Spleen (tissue), 11 donors: ENCODE measurements around the gene ADAM11. TPM values are rescaled to one million over a fixed set of nuclear protein-coding genes. Genes with fewer than 3 reads are reported as not detected.
A peak's percentile ranks its signal among the peaks of the same experiment; 100 is the strongest.

Experiments
- DNase-seq: peaks from one replicate; pipeline ENCODE4 v3.0.0-alpha.2; 2020
- H3K27ac ChIP-seq, 8 donors: fragments of 200-600 bp; sonication (generic) in 7 of 8; 1 replicate in 4 of 8; 2 replicates in 4 of 8; pipeline versions ENCODE4 v1.5.0 to v1.8.0; 2016 to 2021; ENCODE audit warnings: inconsistent platforms in 4 of 8, mild to moderate bottlenecking in 4 of 8, moderate library complexity in 1 of 8
- H3K27me3 ChIP-seq, 7 donors: fragments of 200-600 bp; sonication (generic) in 6 of 7; replicated peaks in 1 of 7; 1 replicate in 4 of 7; 2 replicates in 3 of 7; pipeline versions ENCODE4 v1.5.0 to v1.8.0; 2016 to 2021; ENCODE audit warnings: inconsistent platforms in 3 of 7, mild to moderate bottlenecking in 1 of 7
- H3K36me3 ChIP-seq, 6 donors: fragments of 200-600 bp; sonication (generic) in 5 of 6; 1 replicate in 4 of 6; 2 replicates in 2 of 6; pipeline versions ENCODE4 v1.5.0 to v1.8.0; 2016 to 2021; ENCODE audit warnings: inconsistent platforms in 2 of 6
- H3K4me1 ChIP-seq, 6 donors: fragments of 200-600 bp; sonication (generic) in 5 of 6; 1 replicate in 3 of 6; 2 replicates in 3 of 6; pipeline versions ENCODE4 v1.5.0 to v1.8.0; 2016 to 2021; ENCODE audit warnings: inconsistent platforms in 3 of 6
- H3K4me3 ChIP-seq, 8 donors: fragments of 200-600 bp; sonication (generic) in 7 of 8; 1 replicate in 4 of 8; 2 replicates in 4 of 8; pipeline versions ENCODE4 v1.5.0 to v1.8.0; 2016 to 2021; ENCODE audit warnings: inconsistent platforms in 4 of 8, mild to moderate bottlenecking in 4 of 8, moderate library complexity in 2 of 8
- H3K9me3 ChIP-seq, 8 donors: fragments of 200-600 bp; sonication (generic) in 7 of 8; 1 replicate in 4 of 8; 2 replicates in 4 of 8; pipeline versions ENCODE4 v1.5.0 to v1.8.0; 2016 to 2021; ENCODE audit warnings: inconsistent platforms in 4 of 8
- CTCF ChIP-seq, 11 experiments: fragments of 200-600 bp in 7 of 11; fragments of 450-650 bp in 4 of 11; sonication (generic) in 4 of 11; IDR thresholded peaks in 8 of 11; conservative IDR thresholded peaks in 3 of 11; 1 replicate in 7 of 11; 2 replicates in 4 of 11; pipeline versions ENCODE4 v1.4.0 to v1.8.0; 2016 to 2021; ENCODE audit warnings: antibody characterized with exemption in 11 of 11, inconsistent platforms in 4 of 11, mild to moderate bottlenecking in 1 of 11
- POLR2A ChIP-seq, 3 donors: fragments of 450-650 bp; IDR thresholded peaks; one replicate each; pipeline ENCODE4 v1.5.1; 2017; ENCODE audit warnings: antibody characterized with exemption in 3 of 3, mild to moderate bottlenecking in 1 of 3
- POLR2AphosphoS5 ChIP-seq, 3 donors: sonication (generic); formaldehyde crosslinking; IDR thresholded peaks; one replicate each; pipeline ENCODE4 v1.5.1; 2017; ENCODE audit warnings: antibody characterized with exemption in 3 of 3
- WGBS, 5 donors: extraction: QIAGEN DNeasy Blood & Tissue Kit in 3 of 5; methylation state at CpG; one replicate each; pipeline versions ENCODE4 v1.1.5 to v1.1.7; 2013 to 2018; 5-methylcytosine and 5-hydroxymethylcytosine counted together
- intact Hi-C: fragments of 100-400 bp; cut with DNase I; formaldehyde crosslinking; loops from one replicate; pipeline ENCODE4 v1.15.0; 2023; ENCODE audit warnings: low total_unique reads
- polyA plus RNA-seq, 3 donors: library from polyadenylated mRNA; stranded (reverse); fragments of 200-250 nt; gene quantifications; one replicate each; pipeline ENCODE4 v1.2.1, GENCODE V29; 2013
- total RNA-seq, 7 donors: library from RNA; depleted of rRNA in 3 of 7; stranded (reverse); fragments of >200 nt in 3 of 7; fragmentation: NEBNext Ultra II Directional in 4 of 7; extraction: Animal tissue kit (Norgen Biotek cat#: 25700) in 4 of 7; gene quantifications; one replicate each; pipeline versions ENCODE4 v1.1.0 to v1.2.1, GENCODE V29; 2016 to 2021
- donor health status: healthy with polysubstance abuse.
- donor health status: DM: no; HTN: no; CAD: no; lungs with moderate emphysema.
- donor health status: DM: no; HTN: no; CAD: no.
- donor health status: Bipolar disorder and iron deficiency.
- donor health status: healthy.
- donor health status: DM: no; HTN: no; CAD: no.
- donor health status: DM: yes; HTN: yes; CAD: no.

Gene ADAM11
- total and polyA plus RNA-seq, 10 donors, result 0.10 to 0.79 (median 0.29) TPM; not detected in 1

DNA sequence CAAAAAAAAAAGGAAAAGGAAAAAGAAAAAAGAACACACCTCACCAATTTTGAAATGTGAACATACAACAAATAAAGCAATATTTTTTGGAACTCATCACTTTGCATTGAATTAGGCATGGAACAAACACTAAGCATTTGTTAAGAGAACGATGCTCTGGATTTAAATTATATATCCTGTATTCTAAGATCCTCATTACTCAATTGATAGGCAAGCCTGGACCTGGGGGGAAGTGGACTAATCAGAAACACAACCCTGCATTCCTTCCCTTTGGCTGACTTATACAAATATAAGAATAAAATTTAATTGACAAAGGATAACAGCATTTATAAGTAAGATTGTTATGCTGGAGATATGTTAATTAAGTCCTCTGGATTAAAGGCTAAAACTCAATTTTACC is 69.1 kb downstream of the ADAM11 start:
- DNase-seq, result no peak
- Histone ChIP-seq H3K4me1 (peaks cover 6 to 26% (median 22%) of the 10 kb centered on the region in 6 donors), H3K36me3 (no peaks in the 10 kb centered on the region), H3K27me3 (peaks cover 6 to 100% (median 75%) of the 10 kb centered on the region in 7 donors), H3K9me3 (no peaks in the 10 kb centered on the region), H3K4me3 (no peak overlapping the region), H3K27ac (no peak overlapping the region)
- intact Hi-C loops, result no loop called here
- 60 to 79% (median 72%) methylated on average over 1 of the region's 1 CpG for WGBS, 5 donors
- TF ChIP-seq POLR2A (IDR thresholded peaks at IDR 0.05), result no peak
- no peak for TF ChIP-seq CTCF (IDR thresholded peaks at IDR 0.05 in 8 of 11, conservative IDR thresholded peaks at IDR 0.05 in 3 of 11)
- no peak for TF ChIP-seq POLR2AphosphoS5 (IDR thresholded peaks at IDR 0.05)

- Histone ChIP-seq H3K9me3 (no peaks in the 10 kb centered on the region), H3K27ac (peak overlapping the region in 1 of 8 donors; percentile 35), H3K4me3 (peak overlapping the region; percentile 37 to 74 (median 52)), H3K4me1 (peaks cover 6 to 26% (median 22%) of the 10 kb centered on the region in 6 donors), H3K36me3 (no peaks in the 10 kb centered on the region), H3K27me3 (peaks cover 6 to 100% (median 75%) of the 10 kb centered on the region in 7 donors)
- 3 to 4% (median 4%) methylated on average over 20 to 21 of the region's 21 CpGs for WGBS, 5 donors
- TF ChIP-seq CTCF (IDR thresholded peaks at IDR 0.05 in 8 of 11, conservative IDR thresholded peaks at IDR 0.05 in 3 of 11), result no peak
- no peak for TF ChIP-seq POLR2A (IDR thresholded peaks at IDR 0.05)
- intact Hi-C loops, result no loop called here
- no peak for DNase-seq
Measured at GRCh38 chr17:44828919-44829522, 70.2 kb downstream of the ADAM11 start.

- Histone ChIP-seq H3K27ac (peak within 1 kb of the TSS in 1 of 8 donors; percentile 35), H3K36me3 (no peaks in the 10 kb centered on the region), H3K4me1 (peaks cover 6 to 26% (median 22%) of the 10 kb centered on the region in 6 donors), H3K9me3 (no peaks in the 10 kb centered on the region), H3K4me3 (peak within 1 kb of the TSS; percentile 37 to 74 (median 52)), H3K27me3 (peaks cover 6 to 100% (median 69%) of the 10 kb centered on the region in 7 donors)
- intact Hi-C loops, result no loop called here
- WGBS, 5 donors, result 0 to 2% (median 0%) methylated on average over 34 to 123 of the region's 123 CpGs
- peak; percentile 63 for DNase-seq
- TF ChIP-seq POLR2AphosphoS5 (IDR thresholded peaks at IDR 0.05), result peak in 2 of 3 donors; percentile 37 to 50
- no peak for TF ChIP-seq CTCF (IDR thresholded peaks at IDR 0.05 in 8 of 11, conservative IDR thresholded peaks at IDR 0.05 in 3 of 11)
Measured at GRCh38 chr17:44829523-44830358, 71.0 kb downstream of the ADAM11 start, which contains the start of gene GJC1. TSS of gene GJC1 (minus strand) at chr17:44830287. CDS start at chr17:44805817, 24,470 bp downstream.
